Central memory CD4-positive, alpha-beta T cell (primary cell): ENCODE measurements around the gene CAP2.

Experiments
- DNase-seq: peaks from one replicate; pipeline ENCODE4 v3.0.0; 2022

CAP2 gene

GRCh38 chr6:17476511-17476910 is 83.1 kb downstream of the CAP2 start:
- DNase-seq = no peak

- no peak for DNase-seq
These were observed 84.0 kb downstream of the CAP2 start for GRCh38 chr6:17477356-17477755.

DNA sequence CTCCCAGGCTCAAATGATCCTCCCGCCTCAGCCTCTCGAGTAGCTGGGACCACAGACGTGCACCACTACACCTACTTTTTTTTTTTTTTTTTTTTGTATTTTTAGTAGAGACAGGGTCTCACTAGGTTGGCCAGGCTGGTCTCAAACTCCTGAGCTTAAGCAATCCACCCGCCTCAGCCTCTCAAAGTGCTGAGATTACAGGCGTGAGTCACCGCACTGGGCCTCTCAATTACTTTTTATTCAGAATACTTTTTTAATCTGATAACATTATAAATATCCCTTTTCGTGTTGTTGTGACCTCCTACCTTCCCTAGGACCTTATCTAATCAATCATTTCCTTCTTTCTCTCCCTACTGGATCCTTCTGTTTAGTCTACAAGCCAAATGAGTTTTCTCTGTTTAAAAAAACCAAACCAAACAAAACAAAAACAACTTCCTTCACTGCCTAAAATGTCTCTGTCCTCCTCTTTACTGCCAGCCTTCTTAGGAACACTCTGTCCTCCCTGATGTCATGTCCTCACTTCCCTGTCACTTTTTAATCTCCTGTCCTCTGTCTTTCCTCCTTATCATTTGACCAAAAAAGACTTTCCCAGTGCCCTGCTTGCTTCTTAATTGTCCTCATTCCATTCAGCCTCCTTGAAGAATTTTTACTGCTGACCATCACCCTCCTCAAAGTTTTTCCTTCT is 85.0 kb downstream of the CAP2 start:
- DNase-seq = no peak

GRCh38 chr6:17478946-17479345 is 85.6 kb downstream of the CAP2 start:
- DNase-seq = no peak

- DNase-seq = no peak
These were observed 87.1 kb downstream of the CAP2 start for GRCh38 chr6:17480476-17480875.

GRCh38 chr6:17482711-17483110 is 89.3 kb downstream of the CAP2 start:
- DNase-seq = no peak

- DNase-seq = no peak
These were observed 90.1 kb downstream of the CAP2 start for GRCh38 chr6:17483391-17484016.

DNA sequence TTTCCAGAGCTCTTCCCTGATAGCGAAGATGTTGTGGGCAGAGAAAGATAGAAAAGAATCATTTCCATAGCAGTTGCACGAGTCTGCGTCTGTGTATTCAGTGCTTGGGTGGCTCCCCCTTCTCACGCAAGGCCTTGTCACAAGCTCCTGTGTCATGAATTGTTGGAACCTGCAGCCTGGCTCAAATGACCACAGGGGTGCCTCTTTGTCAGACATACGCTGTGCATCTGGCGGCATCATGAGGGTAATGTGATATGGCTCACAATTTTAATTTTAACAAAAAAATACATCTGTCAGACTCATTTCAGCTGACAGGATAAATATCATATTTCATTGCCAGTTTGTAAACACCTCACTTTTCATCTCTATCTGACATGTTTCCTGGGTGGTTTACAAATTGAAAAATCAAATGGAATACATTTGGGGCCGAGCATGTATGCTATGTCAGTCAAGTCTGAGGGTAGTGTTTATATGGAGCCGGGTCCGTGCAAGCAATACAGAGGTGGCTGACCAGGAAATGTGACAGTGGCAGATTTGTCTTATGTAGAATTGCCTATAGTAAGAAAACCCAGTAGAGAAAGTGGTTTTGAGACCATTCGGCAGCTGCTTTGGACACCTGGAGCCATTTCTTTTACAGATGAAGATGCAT is 90.9 kb downstream of the CAP2 start:
- no peak for DNase-seq

- DNase-seq = no peak
These were observed 91.8 kb downstream of the CAP2 start for GRCh38 chr6:17485181-17485580.

DNA sequence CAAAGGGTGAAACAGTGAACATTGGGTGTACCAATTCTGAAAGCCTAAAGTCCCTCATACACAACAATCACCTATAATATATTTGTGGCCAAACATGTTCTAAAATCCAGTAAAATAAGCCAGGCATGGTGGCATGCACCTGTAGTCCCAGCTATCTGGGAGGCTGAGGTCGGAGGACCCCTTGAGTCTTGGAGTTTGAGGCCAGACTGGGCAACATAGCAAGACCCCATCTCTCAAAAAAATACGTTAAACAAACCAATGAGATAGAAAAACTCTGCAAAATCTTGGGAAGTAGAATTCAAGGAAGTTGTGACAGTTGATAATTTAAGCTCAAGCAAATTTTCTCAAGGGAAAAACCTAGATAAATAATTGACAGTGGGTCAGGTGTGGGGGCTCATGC is 92.6 kb downstream of the CAP2 start:
- no peak for DNase-seq

DNA sequence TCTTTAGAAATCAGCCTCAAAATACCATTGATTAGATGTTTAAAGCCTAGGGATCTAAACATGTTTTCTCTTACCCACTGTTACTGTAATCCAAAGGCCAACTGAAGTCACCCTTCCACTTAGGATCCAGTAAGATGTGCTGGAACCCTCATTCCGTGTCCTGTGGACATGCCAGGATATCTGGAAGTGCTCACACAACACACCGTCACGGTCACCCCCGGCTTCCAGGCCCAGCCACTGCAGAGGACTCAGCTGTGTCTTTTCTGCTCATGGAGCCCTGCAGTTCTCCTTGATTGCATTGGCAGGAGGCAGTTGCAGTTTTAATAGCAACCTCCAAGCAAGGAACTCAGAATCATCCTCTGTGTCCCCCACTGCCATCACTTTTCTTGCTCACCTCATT is 93.3 kb downstream of the CAP2 start:
- DNase-seq = no peak

DNA sequence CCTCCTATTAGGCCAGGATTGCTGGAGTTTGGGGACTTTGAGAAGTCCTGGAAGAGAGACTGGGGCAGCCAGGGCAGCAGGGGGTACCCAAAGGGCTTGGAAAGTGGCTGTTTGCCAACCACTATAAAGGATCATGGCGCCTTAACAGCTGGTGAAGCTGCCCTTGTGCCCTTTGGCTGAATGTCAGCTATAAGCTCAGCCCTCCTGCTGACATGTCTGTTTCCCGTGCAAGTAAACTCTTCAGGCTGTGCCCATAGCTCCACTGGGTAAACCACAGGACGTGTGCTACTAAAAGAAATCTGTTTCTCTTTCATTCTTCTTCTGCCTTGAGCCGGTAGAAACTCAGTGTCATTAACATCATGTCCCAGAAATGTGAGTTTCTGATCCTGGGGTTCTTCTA is 97.3 kb downstream of the CAP2 start:
- no peak for DNase-seq

DNA sequence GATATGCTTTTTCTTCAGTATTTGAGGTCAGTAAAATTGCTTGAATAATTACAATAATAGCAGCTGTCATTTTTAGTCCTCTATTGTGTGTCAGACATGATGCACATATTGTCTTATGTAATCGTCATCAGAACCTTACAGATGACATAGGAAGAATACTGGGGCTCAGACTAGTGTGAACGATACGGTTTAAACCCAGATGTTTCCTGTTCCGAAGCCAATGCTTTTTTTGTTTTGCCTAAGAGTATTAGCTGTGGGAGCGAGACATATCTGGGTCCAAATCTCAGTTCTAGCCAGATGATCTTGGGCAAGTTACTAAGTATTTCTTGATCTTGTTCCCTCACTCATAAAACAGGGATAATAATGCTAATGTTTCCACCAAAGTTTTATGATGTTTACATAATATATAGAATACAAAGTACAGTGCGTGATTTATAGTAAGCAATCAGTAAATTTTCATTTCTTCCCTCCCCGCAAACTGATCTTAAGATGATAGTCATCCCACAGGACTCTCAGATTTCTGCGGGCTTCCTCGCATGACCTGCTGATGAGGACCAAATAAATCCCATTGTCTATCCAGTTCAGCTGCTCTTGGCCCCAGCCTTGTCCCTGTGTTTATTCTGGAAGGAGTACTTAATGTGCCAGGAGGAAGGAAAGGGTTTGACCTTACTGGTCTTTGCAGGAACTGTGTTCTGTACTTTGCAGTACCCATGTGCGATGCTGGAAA is 98.2 kb downstream of the CAP2 start:
- DNase-seq = no peak

DNA sequence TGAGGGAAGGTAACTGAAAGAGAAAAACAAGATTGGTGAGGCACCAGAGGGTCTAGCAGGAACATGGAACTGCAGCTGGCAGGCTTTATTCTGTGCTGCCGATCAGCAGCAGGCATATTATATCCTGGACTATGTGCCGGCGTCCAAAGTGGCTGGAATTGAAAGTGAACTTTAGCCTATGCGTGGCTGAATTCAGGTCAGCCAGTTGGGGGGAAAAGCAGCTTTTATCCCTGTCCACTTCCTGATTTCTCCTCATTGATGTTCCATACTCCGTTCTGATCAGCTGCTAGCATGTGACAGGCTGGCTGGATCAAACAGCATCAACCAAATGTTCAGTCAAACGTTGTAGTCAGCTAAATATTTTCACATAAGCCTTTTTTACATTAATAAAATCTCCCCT is 99.0 kb downstream of the CAP2 start:
- DNase-seq = no peak

DNA sequence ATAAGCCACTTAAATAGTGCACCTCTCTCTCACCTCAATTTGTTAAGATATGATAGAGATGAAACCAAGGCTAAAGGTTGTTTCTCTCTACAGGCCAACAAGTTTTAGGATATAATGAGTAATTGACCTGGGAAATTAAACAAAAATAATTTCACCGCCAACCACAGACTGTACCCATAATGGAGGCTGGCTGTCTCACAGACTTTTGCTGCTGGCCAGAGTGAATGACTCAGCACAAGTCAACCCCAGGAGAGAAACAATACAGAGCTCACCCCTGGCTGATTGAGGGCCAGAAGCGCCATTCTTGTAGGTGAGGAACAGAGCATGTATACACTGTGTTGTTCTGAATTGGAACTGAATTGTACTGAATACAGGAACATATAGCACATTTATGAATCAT is 99.9 kb downstream of the CAP2 start:
- no peak for DNase-seq

DNA sequence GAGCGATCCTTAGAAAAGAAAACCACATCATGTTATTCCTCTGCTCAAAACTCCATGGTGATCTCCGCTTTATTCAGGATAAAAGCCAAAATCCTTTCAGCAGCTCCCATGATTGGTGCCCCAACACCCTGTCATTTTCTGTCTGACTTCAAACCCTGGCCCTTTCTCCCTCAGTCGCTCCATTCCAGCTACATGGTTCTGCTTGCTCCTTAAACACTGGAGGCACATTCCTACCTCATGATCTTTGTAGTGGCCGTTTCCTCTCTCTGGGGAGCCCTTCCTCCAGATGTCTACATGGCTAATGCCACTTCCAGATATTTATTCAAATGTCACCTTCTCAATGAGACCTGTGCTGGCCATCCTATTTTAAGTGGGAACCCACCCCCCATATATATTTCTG is 100.8 kb downstream of the CAP2 start:
- no peak for DNase-seq

DNA sequence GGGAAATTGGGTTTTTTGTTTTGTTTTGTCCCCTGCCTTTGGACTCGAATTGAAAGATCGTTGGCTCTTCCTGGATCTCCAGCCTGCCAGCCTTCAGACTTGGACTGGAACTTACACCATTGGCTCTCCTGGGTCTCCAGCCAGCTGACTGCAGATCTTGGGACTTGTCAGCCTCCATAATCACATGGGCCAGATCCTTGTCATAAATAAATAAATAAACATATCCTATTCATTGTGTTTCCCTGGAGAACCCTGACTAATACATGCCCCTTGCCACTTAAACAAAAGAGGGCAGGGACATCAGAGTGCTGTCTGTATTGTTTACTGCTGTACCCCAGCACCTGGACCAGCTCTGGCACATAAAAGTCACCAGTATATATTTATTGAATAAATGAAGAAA is 101.5 kb downstream of the CAP2 start:
- no peak for DNase-seq

DNA sequence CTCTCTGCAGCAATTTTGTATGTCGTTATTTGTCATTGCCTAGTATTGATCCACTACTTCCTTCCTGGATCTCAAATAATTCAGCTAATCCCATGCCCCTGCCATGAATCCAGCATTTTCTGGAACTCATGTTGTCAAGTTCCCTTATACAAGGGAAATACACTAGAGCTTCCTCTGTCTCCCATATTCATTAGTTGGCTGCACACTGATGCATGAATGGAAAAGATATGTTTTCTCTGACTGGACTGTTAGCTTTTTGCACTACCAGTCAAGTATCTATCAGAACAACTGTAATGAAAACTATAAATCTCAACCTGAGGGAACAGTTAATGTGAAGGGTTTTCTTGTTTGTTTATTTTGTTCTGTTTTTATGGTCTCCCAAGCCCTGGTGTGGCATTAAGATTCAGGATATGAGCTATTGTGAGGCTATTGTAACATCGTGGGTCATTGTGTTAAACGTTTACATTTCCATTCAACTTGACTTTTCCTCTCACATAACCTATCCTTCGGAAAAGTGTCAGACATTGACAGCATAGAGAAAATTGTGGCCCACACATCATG is 104.2 kb downstream of the CAP2 start:
- no peak for DNase-seq

DNA sequence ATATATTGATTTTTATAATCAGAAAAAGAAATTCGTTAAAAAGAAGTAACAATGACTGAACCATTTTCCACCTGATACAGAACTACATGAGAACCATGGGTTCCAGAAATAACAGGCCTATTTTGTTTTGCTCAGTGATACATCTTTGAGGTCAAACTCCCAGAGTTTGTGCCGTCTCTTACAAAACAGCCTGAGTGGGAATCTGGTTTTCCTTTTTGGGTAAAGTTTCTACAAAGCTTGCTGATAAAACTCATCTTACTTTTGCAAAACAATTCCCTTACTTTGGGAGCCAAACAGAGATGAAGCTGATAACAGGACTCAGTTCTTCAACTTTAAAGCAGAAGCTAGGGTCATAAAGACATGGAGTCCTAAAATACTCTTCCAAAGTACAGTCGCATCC is 108.0 kb downstream of the CAP2 start:
- DNase-seq = no peak

GRCh38 chr6:17501982-17502704 is 108.7 kb downstream of the CAP2 start:
- DNase-seq = no peak

- no peak for DNase-seq
These were observed 109.7 kb downstream of the CAP2 start for GRCh38 chr6:17503051-17503450.

- no peak for DNase-seq
These were observed 110.6 kb downstream of the CAP2 start for GRCh38 chr6:17504005-17504404.

DNA sequence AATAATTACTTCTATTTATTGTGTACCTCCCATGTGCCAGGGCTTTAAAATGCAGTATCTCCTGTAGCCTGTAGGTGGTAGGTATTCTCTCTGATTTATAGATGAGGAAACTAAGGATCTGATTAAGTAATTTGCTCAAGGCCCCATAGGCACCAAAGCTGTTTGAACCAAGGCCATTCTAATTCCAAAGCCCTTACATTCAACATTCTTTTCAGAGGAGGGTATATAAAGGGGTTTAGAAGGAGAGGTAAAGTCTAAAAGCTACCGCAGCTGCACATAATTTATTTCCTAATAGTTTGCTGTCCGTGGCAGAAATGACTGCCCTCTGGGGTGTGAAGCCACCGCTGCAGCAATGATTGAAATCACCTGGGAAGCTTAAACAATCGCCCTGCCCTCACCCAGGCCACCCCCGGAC is 111.7 kb downstream of the CAP2 start:
- no peak for DNase-seq
